PC-3 (cell line): ENCODE measurements around the gene NCAPD2.

Experiments used
- CTCF ChIP-seq: fragments of 300-600 bp; sonication (generic); conservative IDR thresholded peaks from 2 replicates; pipeline ENCODE4 v1.5.1; 2017; ENCODE audit warnings: antibody characterized with exemption, low read depth, mild to moderate bottlenecking, low read length
- EZH2 ChIP-seq: fragments of 300-600 bp; sonication (generic); IDR thresholded peaks from one replicate; pipeline ENCODE4 v1.6.1; 2017; ENCODE audit warnings: antibody characterized with exemption, mild to moderate bottlenecking, low read length; ENCODE audit not compliant: unreplicated experiment

DNA sequence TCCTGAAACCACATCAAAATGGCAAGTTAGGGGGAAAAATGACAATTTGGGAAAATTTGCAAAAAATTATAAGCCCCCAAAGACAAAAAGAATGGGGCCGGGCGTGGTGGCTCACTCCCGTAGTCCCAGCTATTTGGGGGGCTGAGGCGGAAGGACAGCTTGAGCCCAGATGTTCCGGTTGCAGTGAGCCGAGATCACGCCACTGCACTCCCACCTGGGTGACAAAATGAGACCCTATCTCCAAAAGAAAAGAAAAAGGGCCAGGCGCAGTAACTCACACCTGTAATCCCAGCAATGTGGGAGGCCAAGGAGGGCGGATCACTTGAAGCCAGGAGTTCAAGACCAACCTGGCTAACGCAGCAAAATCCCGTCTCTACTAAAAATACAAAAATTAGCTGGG lies 21.4 kb upstream of the NCAPD2 start:
- TF ChIP-seq CTCF (no peak), EZH2 (no peak)
